Mesodermal cell (in vitro differentiated cells): ENCODE data around the gene ELP4.
A peak's percentile ranks its signal among the peaks of the same experiment; 100 is the strongest.
"Not testable (repeated sequence)": the region's sequence is repeated elsewhere in the genome, so short reads cannot be mapped to it uniquely, and the experiment has no call there.

ENCODE experiments used
- H3K27ac ChIP-seq: 2 replicates; pipeline ENCODE4 v1.7.0; 2013; ENCODE audit warnings: mild to moderate bottlenecking, low read depth, low read length, moderate library complexity; ENCODE audit not compliant: severe bottlenecking
- H3K36me3 ChIP-seq: 2 replicates; pipeline ENCODE4 v1.7.1; 2013; ENCODE audit warnings: mild to moderate bottlenecking, low read length, moderate library complexity; ENCODE audit not compliant: control insufficient read depth, insufficient read depth
- H3K4me1 ChIP-seq: one replicate; pipeline ENCODE4 v1.7.1; 2013; ENCODE audit warnings: mild to moderate bottlenecking, low read length; ENCODE audit not compliant: insufficient read depth, control insufficient read depth, poor library complexity, severe bottlenecking
- H3K4me3 ChIP-seq: 2 replicates; pipeline ENCODE4 v1.7.0; 2013; ENCODE audit warnings: low read length, control low read depth, mild to moderate bottlenecking; ENCODE audit not compliant: insufficient read depth, poor library complexity, severe bottlenecking; ENCODE audit errors: extremely low read depth
- H3K9me3 ChIP-seq: 2 replicates; pipeline ENCODE4 v1.7.1; 2013; ENCODE audit warnings: mild to moderate bottlenecking, low read length, moderate library complexity; ENCODE audit not compliant: control insufficient read depth
- WGBS, 2 experiments: methylation state at CpG; one replicate each; pipeline ENCODE4 v1.1.5; 2013; ENCODE audit warnings: missing lambda C conversion rate in 2 of 2; ENCODE audit not compliant: insufficient coverage in 2 of 2; 5-methylcytosine and 5-hydroxymethylcytosine counted together

ELP4 gene

DNA sequence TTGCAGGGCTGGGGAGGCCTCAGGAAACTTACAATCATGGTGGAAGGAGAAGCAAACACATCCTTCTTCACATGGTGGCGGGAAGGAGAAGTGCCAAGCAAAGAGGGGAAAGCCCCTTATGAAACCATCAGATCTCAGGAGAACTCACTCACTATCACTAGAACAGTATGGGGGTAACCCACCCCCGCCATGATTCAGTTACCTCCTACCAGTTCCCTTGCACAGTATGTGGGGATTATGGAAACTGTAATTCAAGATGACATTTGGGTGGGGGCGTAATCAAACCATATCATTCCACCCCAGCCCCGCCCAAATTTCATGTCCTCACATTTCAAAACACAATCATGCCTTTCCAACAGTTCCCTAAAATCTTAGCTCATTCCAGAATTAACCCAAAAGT lies 16.3 kb upstream of the ELP4 start:
- Histone ChIP-seq H3K4me1 (no peaks in the 10 kb centered on the region), H3K27ac (no peak overlapping the region), H3K4me3 (no peak overlapping the region), H3K36me3 (peaks cover 15% of the 10 kb centered on the region), H3K9me3 (peaks cover 4% of the 10 kb centered on the region)
- WGBS, 2 experiments, result 86 to 100% methylated on average over 1 of the region's 4 CpGs

DNA sequence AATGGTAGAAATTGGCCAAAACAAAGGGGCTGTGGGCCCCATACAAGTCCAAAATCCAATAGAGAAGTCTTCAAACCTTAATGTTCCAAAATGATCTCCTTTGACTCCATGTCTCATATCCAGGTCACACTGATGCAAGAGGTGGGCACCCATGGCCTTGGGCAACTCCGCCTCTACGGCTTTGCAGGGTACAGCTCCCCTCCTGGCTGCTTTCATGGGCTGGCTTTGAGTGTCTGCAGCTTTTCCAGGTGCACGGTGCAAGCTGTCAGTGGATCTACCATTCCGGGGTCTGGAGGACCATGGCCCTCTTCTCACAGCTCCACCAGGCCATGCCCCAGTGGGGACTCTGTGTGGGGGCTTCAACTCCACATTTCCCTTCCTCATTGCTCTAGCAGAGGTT lies 15.8 kb upstream of the ELP4 start:
- H3K4me1 ChIP-seq, H3K9me3 ChIP-seq, H3K27ac ChIP-seq, H3K4me3 ChIP-seq: not testable (repeated sequence)
- peaks cover 15% of the 10 kb centered on the region for H3K36me3 ChIP-seq
- WGBS, 2 experiments, result 86 to 100% methylated on average over 2 to 4 of the region's 4 CpGs

DNA sequence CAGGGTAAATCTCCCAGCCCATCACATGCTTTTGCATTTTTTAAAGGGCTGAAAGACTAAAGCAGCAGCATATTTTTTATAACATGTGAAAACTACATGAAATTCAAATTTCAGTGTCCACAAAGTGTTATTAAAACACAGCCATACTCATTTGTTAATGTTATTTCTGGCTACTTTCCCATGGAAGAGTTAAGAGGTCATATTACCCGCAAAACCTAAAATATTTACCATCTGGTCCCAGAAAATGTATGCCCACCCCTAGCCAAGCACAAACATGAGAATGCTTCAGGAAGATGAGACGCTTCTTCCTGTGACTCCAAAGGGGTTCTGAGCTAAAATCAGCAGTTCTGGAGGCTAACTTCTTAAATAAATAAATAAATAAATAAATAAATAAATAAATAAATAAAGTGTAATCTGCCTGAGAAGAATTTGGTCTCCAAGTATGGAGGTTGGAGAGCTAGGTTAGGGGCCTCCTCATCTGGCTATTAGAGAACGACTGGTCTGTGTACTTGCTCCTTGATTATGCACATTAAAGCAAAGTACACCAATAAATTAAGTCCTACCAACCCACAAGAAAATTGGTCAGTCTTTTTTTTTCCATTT lies 9.9 kb upstream of the ELP4 start:
- H3K36me3 ChIP-seq, result peaks cover 1% of the 10 kb centered on the region
- H3K27ac ChIP-seq, result no peak overlapping the region
- H3K4me3 ChIP-seq, result no peak overlapping the region
- no peaks in the 10 kb centered on the region for H3K4me1 ChIP-seq
- no peaks in the 10 kb centered on the region for H3K9me3 ChIP-seq
- WGBS, 2 experiments, result no CpG with 5 or more reads among the region's 3 CpGs

DNA sequence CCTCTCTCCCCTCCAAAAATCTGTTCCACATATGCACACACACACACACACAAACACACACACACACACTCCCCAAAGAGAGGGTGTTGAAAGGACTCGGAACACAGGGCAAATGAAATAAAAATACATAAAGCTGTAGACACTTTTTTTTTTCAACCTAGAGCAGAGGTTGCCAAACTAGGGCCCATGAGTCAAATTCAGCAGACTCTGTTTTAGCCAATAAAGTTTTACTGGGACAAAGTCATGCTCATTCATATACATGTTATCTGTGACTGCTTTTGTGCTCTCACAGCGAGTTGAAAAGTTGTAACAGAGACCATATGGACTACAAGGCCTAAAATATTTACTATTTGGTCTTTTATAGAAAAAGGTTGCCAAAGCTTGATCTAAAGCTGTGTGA lies 9.0 kb upstream of the ELP4 start:
- H3K4me1 ChIP-seq, result no peaks in the 10 kb centered on the region
- WGBS, 2 experiments, result no CpG with 5 or more reads among the region's 2 CpGs
- H3K36me3 ChIP-seq, result peaks cover 10% of the 10 kb centered on the region
- H3K27ac ChIP-seq, result no peak overlapping the region
- H3K4me3 ChIP-seq, result no peak overlapping the region
- H3K9me3 ChIP-seq, result no peaks in the 10 kb centered on the region

- Histone ChIP-seq H3K9me3 (no peaks in the 10 kb centered on the region), H3K4me3 (peak overlapping the region; percentile 76), H3K36me3 (peaks cover 10% of the 10 kb centered on the region), H3K27ac (no peak overlapping the region), H3K4me1 (no peaks in the 10 kb centered on the region)
- WGBS, 2 experiments, result 0% methylated on average over 2 to 3 of the region's 8 CpGs
Measured at GRCh38 chr11:31509051-31509428, 527 bp upstream of the ELP4 start.

DNA sequence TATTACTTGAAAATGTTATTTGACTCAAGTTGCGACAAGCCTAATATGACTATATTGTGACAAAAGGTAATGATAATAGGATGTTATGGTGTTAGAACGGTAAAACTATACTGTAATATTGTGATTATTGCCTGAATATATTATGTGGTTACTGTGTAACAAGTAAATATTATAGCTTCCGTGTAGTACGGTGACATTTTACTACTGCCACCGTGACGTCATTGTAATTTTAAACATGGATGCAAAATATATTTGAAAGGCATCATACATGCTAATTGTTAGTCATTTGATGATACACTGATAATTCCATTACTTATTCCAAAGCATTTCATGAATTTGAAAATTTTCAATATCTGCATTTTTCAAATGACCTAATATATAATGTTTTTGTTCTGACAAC lies 2.5 kb downstream of the ELP4 start:
- WGBS, 2 experiments, result 90 to 100% methylated on average over 1 to 2 of the region's 6 CpGs
- Histone ChIP-seq H3K9me3 (no peaks in the 10 kb centered on the region), H3K4me1 (no peaks in the 10 kb centered on the region), H3K4me3 (no peak overlapping the region), H3K36me3 (no peaks in the 10 kb centered on the region), H3K27ac (no peak overlapping the region)

- Histone ChIP-seq H3K4me1 (no peaks in the 10 kb centered on the region), H3K9me3 (no peaks in the 10 kb centered on the region), H3K36me3 (no peaks in the 10 kb centered on the region), H3K4me3 (no peak overlapping the region), H3K27ac (no peak overlapping the region)
Measured at GRCh38 chr11:31521497-31522150, 12.1 kb downstream of the ELP4 start.

- Histone ChIP-seq H3K36me3 (no peaks in the 10 kb centered on the region), H3K9me3 (no peaks in the 10 kb centered on the region), H3K4me3 (no peak overlapping the region), H3K4me1 (no peaks in the 10 kb centered on the region), H3K27ac (no peak overlapping the region)
- 80 to 100% methylated on average over 1 of the region's 2 CpGs for WGBS, 2 experiments
Measured at GRCh38 chr11:31529189-31529588, 19.6 kb downstream of the ELP4 start.

GRCh38 chr11:31529701-31530100 lies 20.1 kb downstream of the ELP4 start:
- H3K4me1 ChIP-seq, result no peaks in the 10 kb centered on the region
- H3K36me3 ChIP-seq, result no peaks in the 10 kb centered on the region
- no peak overlapping the region for H3K27ac ChIP-seq
- no peaks in the 10 kb centered on the region for H3K9me3 ChIP-seq
- no peak overlapping the region for H3K4me3 ChIP-seq

DNA sequence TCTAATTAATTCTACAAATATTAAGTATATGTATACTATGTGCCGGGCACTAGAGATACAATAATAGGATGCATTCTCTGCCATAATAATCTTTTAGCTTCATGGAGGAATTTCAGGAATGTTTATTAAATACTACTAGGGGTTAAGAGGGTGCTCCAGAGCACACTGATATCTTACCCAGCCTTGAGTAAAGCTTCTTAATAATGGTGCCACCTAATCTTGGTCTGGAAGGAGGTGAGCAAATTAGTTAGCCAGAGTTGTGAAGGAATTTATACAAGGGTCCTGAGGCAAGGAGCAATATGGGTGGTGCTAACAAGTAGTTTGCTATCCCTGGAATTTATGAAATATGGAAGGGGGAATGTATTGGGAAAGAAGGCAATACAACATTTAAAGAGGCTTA lies 21.7 kb downstream of the ELP4 start:
- no peak overlapping the region for H3K4me3 ChIP-seq
- no peak overlapping the region for H3K27ac ChIP-seq
- no peaks in the 10 kb centered on the region for H3K4me1 ChIP-seq
- no peaks in the 10 kb centered on the region for H3K9me3 ChIP-seq
- no peaks in the 10 kb centered on the region for H3K36me3 ChIP-seq
- no CpG with 5 or more reads among the region's 1 CpG for WGBS, 2 experiments

DNA sequence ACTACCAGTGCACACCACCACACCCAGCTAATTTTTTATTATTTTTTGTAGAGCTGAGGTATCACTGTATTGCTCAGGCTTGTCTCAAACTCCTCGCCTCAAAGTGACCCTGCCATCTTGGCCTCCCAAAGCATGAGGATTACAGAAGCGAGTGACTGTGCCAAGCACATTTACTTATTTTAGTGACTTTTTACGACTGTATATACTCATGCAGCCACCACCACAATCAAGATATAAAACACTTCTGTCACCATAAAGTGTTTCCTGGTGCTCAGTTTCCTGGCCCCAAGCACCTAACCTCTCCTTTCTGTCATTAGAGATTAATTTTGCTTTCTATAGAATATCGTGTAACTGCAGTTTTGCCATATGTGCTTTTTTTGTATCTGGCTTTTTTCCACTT lies 25.9 kb downstream of the ELP4 start:
- no peaks in the 10 kb centered on the region for H3K4me1 ChIP-seq
- H3K4me3 ChIP-seq, result no peak overlapping the region
- WGBS, 2 experiments, result 84 to 93% methylated on average over 2 to 3 of the region's 4 CpGs
- no peaks in the 10 kb centered on the region for H3K9me3 ChIP-seq
- no peak overlapping the region for H3K27ac ChIP-seq
- H3K36me3 ChIP-seq, result no peaks in the 10 kb centered on the region
